HepG2 (cell line): Measurements from ENCODE around the gene HNRNPUL1. TPM values are rescaled to one million over a fixed set of nuclear protein-coding genes. Genes with fewer than 3 reads are reported as not detected.
A peak's percentile ranks its signal among the peaks of the same experiment; 100 is the strongest.

Source experiments
- AHR ChIP-seq: IDR thresholded peaks from 2 replicates; pipeline ENCODE4 v1.6.1; 2018; ENCODE audit warnings: missing genetic modification reagents, missing compliant biosample characterization
- DR1 ChIP-seq: sonication (generic); formaldehyde crosslinking; IDR thresholded peaks from 2 replicates; pipeline ENCODE4 v1.8.0; 2021; ENCODE audit warnings: mild to moderate bottlenecking, missing genetic modification reagents, inconsistent platforms
- NONO ChIP-seq, 2 experiments: fragments of 450-650 bp in 1 of 2; sonication (generic) in 1 of 2; formaldehyde crosslinking in 1 of 2; IDR thresholded peaks in 1 of 2; conservative IDR thresholded peaks in 1 of 2; 2 replicates each; pipeline versions ENCODE4 v1.6.1 to v1.8.0; 2017 to 2022; ENCODE audit warnings: mild to moderate bottlenecking in 1 of 2, missing genetic modification reagents in 1 of 2, moderate library complexity in 1 of 2
- TARDBP ChIP-seq: sonication (generic); formaldehyde crosslinking; IDR thresholded peaks from 2 replicates; pipeline ENCODE4 v1.8.0; 2022; ENCODE audit warnings: mild to moderate bottlenecking, missing genetic modification reagents
- polyA plus RNA-seq, 8 experiments: library from polyadenylated mRNA; depleted of rRNA in 3 of 8; stranded (reverse) in 7 of 8; unstranded in 1 of 8; fragments of >200 nt; fragmentation: Illumina TruSeq in 4 of 8; extraction: Trizol in 4 of 8; gene quantifications; 2 replicates each; pipeline versions ENCODE4 v1.2.1 to v1.2.3, GENCODE V29; 2011 to 2016; ENCODE audit warnings: low read depth in 4 of 8, missing spikeins in 1 of 8, mixed read lengths in 1 of 8; ENCODE audit not compliant: insufficient read depth in 1 of 8
- total RNA-seq, 5 experiments: library from RNA; depleted of rRNA; stranded (reverse); fragments of >200 nt; fragmentation: Illumina TruSeq; extraction: Trizol; gene quantifications; 2 replicates each; pipeline ENCODE4 v1.2.3, GENCODE V29; 2016; ENCODE audit warnings: low read depth in 1 of 5
- TF ChIP-seq, protein P1 (sequence below), 2 experiments: fragments of 450-650 bp in 1 of 2; sonication (generic) in 1 of 2; formaldehyde crosslinking in 1 of 2; IDR thresholded peaks; 2 replicates each; pipeline versions ENCODE4 v1.6.1 to v1.8.0; 2016 to 2022; ENCODE audit warnings: antibody characterized with exemption in 1 of 2, mild to moderate bottlenecking in 1 of 2, missing genetic modification reagents in 1 of 2
- TF ChIP-seq, protein P2 (sequence below): sonication (generic); formaldehyde crosslinking; IDR thresholded peaks from 2 replicates; pipeline ENCODE4 v1.4.0; 2020; ENCODE audit warnings: missing genetic modification reagents, mild to moderate bottlenecking, borderline replicate concordance
- TF ChIP-seq, protein P3 (sequence below): sonication (generic); formaldehyde crosslinking; conservative IDR thresholded peaks from 2 replicates; pipeline ENCODE4 v1.8.0; 2022; ENCODE audit warnings: missing genetic modification reagents
- TF ChIP-seq, protein P4 (sequence below): IDR thresholded peaks from 2 replicates; pipeline ENCODE4 v1.6.1; 2016; ENCODE audit warnings: low read depth, borderline replicate concordance

The HNRNPUL1 gene
- total and polyA plus RNA-seq, 2 of the 13 experiments (the other 11 are each of a cell fraction or from before 2014, with no cell fraction given) = 30.9 to 81.7 TPM

DNA sequence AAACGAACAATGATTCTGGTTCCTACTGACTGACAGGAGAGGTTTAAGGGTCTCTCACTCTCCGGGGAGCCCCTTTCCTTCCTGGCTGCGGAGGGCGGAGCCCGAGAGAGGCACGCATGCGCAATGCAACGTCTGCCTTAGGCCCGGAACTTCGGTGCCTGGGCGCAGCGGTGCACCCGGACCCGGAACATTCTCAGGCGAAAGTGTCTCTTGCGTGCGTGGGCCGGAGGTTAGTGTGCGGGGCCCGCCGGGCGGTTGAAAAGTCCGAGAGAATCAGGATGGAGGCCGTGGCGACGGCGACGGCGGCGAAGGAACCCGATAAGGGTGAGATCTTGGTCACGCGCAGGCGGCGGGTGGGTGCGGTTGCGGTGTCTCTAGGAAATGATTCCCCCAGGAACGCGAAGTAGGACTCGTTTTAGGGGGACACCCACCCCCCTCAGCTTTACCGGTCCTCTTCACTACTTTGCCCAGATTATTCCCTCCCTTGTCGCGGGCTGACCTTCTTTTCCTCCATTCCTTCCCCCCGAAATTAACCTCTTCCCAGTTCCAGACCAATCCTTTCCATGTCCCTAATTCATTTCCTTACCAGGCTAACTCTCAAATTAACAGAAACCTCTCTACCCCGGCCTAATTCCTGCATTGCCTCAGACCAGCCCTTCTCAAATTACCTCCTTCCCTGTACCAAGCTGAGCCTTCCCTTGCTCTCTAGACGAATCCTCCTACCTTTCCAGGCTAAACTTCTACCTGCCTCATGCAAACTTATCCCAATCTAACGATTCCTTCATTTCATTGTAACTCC is 46.1 kb downstream of the HNRNPUL1 start, which contains the start of gene CCDC97 (continued):
- TF ChIP-seq, protein P1, sequence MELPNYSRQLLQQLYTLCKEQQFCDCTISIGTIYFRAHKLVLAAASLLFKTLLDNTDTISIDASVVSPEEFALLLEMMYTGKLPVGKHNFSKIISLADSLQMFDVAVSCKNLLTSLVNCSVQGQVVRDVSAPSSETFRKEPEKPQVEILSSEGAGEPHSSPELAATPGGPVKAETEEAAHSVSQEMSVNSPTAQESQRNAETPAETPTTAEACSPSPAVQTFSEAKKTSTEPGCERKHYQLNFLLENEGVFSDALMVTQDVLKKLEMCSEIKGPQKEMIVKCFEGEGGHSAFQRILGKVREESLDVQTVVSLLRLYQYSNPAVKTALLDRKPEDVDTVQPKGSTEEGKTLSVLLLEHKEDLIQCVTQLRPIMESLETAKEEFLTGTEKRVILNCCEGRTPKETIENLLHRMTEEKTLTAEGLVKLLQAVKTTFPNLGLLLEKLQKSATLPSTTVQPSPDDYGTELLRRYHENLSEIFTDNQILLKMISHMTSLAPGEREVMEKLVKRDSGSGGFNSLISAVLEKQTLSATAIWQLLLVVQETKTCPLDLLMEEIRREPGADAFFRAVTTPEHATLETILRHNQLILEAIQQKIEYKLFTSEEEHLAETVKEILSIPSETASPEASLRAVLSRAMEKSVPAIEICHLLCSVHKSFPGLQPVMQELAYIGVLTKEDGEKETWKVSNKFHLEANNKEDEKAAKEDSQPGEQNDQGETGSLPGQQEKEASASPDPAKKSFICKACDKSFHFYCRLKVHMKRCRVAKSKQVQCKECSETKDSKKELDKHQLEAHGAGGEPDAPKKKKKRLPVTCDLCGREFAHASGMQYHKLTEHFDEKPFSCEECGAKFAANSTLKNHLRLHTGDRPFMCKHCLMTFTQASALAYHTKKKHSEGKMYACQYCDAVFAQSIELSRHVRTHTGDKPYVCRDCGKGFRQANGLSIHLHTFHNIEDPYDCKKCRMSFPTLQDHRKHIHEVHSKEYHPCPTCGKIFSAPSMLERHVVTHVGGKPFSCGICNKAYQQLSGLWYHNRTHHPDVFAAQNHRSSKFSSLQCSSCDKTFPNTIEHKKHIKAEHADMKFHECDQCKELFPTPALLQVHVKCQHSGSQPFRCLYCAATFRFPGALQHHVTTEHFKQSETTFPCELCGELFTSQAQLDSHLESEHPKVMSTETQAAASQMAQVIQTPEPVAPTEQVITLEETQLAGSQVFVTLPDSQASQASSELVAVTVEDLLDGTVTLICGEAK (IDR thresholded peaks at IDR 0.05) = peak; percentile 62
- TF ChIP-seq, protein P1 (CRISPR knock-in tag; IDR thresholded peaks at IDR 0.05) = peak; percentile 88
- TF ChIP-seq, protein P2, sequence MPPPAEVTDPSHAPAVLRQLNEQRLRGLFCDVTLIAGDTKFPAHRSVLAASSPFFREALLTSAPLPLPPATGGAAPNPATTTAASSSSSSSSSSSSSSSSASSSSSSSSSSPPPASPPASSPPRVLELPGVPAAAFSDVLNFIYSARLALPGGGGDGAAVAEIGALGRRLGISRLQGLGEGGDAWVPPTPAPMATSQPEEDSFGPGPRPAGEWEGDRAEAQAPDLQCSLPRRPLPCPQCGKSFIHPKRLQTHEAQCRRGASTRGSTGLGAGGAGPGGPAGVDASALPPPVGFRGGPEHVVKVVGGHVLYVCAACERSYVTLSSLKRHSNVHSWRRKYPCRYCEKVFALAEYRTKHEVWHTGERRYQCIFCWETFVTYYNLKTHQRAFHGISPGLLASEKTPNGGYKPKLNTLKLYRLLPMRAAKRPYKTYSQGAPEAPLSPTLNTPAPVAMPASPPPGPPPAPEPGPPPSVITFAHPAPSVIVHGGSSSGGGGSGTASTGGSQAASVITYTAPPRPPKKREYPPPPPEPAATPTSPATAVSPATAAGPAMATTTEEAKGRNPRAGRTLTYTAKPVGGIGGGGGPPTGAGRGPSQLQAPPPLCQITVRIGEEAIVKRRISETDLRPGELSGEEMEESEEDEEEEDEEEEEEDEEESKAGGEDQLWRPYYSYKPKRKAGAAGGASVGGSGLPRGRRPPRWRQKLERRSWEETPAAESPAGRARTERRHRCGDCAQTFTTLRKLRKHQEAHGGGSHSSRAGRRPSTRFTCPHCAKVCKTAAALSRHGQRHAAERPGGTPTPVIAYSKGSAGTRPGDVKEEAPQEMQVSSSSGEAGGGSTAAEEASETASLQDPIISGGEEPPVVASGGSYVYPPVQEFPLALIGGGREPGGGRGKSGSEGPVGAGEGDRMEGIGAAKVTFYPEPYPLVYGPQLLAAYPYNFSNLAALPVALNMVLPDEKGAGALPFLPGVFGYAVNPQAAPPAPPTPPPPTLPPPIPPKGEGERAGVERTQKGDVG = peak; percentile 65; the same call in 1 of the 2 replicates
- TF ChIP-seq TARDBP (peak; percentile 72; the same call in 1 of the 2 replicates), NONO (IDR thresholded peaks at IDR 0.05) (no peak), NONO (CRISPR knock-in tag; conservative IDR thresholded peaks at IDR 0.05) (peak; percentile 71), DR1 (CRISPR knock-in tag) (no peak), AHR (CRISPR knock-in tag) (peak; percentile 97)
- TF ChIP-seq, protein P3, sequence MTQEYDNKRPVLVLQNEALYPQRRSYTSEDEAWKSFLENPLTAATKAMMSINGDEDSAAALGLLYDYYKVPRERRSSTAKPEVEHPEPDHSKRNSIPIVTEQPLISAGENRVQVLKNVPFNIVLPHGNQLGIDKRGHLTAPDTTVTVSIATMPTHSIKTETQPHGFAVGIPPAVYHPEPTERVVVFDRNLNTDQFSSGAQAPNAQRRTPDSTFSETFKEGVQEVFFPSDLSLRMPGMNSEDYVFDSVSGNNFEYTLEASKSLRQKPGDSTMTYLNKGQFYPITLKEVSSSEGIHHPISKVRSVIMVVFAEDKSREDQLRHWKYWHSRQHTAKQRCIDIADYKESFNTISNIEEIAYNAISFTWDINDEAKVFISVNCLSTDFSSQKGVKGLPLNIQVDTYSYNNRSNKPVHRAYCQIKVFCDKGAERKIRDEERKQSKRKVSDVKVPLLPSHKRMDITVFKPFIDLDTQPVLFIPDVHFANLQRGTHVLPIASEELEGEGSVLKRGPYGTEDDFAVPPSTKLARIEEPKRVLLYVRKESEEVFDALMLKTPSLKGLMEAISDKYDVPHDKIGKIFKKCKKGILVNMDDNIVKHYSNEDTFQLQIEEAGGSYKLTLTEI (CRISPR knock-in tag) = no peak
- TF ChIP-seq, protein P4, sequence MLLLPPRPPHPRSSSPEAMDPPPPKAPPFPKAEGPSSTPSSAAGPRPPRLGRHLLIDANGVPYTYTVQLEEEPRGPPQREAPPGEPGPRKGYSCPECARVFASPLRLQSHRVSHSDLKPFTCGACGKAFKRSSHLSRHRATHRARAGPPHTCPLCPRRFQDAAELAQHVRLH (CRISPR knock-in tag) = peak; percentile 73; the same call in 1 of the 2 replicates
